ENCODE data around the gene TPD52L1. TPM values are rescaled to one million over a fixed set of nuclear protein-coding genes. Genes with fewer than 3 reads are reported as not detected.

The TPD52L1 gene
- total RNA-seq, 1 experiment from 2014 or later: 54.5 TPM

- in situ Hi-C loops (cut with HindIII; ENCODE audit: low pct_unique_long_range_greater_than_20kb, low sequenced_read_pairs): no loop called here
- no peak for DNase-seq (ENCODE audit: low read depth, low spot score)
Observed at GRCh38 chr6:125194941-125195340, 41.4 kb downstream of the TPD52L1 start.

- in situ Hi-C loops (cut with HindIII; ENCODE audit: low pct_unique_long_range_greater_than_20kb, low sequenced_read_pairs): no loop called here
- DNase-seq (ENCODE audit: low read depth, low spot score): no peak
Observed at GRCh38 chr6:125195526-125195925, 42.0 kb downstream of the TPD52L1 start.

- in situ Hi-C loops (cut with HindIII; ENCODE audit: low pct_unique_long_range_greater_than_20kb, low sequenced_read_pairs): no loop called here
- no peak for DNase-seq (ENCODE audit: low read depth, low spot score)
Observed at GRCh38 chr6:125196613-125197012, 43.0 kb downstream of the TPD52L1 start.

GRCh38 chr6:125197795-125198269 lies 44.3 kb downstream of the TPD52L1 start:
- DNase-seq (ENCODE audit: low read depth, low spot score): no peak

GRCh38 chr6:125198398-125198937 lies 44.9 kb downstream of the TPD52L1 start:
- in situ Hi-C loops (cut with HindIII; ENCODE audit: low pct_unique_long_range_greater_than_20kb, low sequenced_read_pairs): no loop called here
- no peak for DNase-seq (ENCODE audit: low read depth, low spot score)

More at GRCh38 chr6:125197795-125198269, 44.3 kb downstream of the TPD52L1 start:
- in situ Hi-C loops (cut with HindIII; ENCODE audit: low pct_unique_long_range_greater_than_20kb, low sequenced_read_pairs): no loop called here

GRCh38 chr6:125200941-125201340 lies 47.4 kb downstream of the TPD52L1 start:
- in situ Hi-C loops (cut with HindIII; ENCODE audit: low pct_unique_long_range_greater_than_20kb, low sequenced_read_pairs): no loop called here
- no peak for DNase-seq (ENCODE audit: low read depth, low spot score)

- peak; percentile 54 for DNase-seq (ENCODE audit: low read depth, low spot score)
- in situ Hi-C loops (cut with HindIII; ENCODE audit: low pct_unique_long_range_greater_than_20kb, low sequenced_read_pairs): no loop called here
Observed at GRCh38 chr6:125201961-125202729, 48.6 kb downstream of the TPD52L1 start.

- in situ Hi-C loops (cut with HindIII; ENCODE audit: low pct_unique_long_range_greater_than_20kb, low sequenced_read_pairs): no loop called here
- no peak for DNase-seq (ENCODE audit: low read depth, low spot score)
Observed at GRCh38 chr6:125203395-125203794, 49.8 kb downstream of the TPD52L1 start.

GRCh38 chr6:125205931-125206330 lies 52.4 kb downstream of the TPD52L1 start:
- DNase-seq (ENCODE audit: low read depth, low spot score): no peak
- in situ Hi-C loops (cut with HindIII; ENCODE audit: low pct_unique_long_range_greater_than_20kb, low sequenced_read_pairs): no loop called here

- no peak for DNase-seq (ENCODE audit: low read depth, low spot score)
- in situ Hi-C loops (cut with HindIII; ENCODE audit: low pct_unique_long_range_greater_than_20kb, low sequenced_read_pairs): no loop called here
Observed at GRCh38 chr6:125206389-125206788, 52.8 kb downstream of the TPD52L1 start.

GRCh38 chr6:125207956-125208355 lies 54.4 kb downstream of the TPD52L1 start:
- DNase-seq (ENCODE audit: low read depth, low spot score): no peak
- in situ Hi-C loops (cut with HindIII; ENCODE audit: low pct_unique_long_range_greater_than_20kb, low sequenced_read_pairs): no loop called here

GRCh38 chr6:125208625-125209249 lies 55.2 kb downstream of the TPD52L1 start:
- no peak for DNase-seq (ENCODE audit: low read depth, low spot score)
- in situ Hi-C loops (cut with HindIII; ENCODE audit: low pct_unique_long_range_greater_than_20kb, low sequenced_read_pairs): no loop called here

GRCh38 chr6:125210667-125211066 lies 57.1 kb downstream of the TPD52L1 start:
- in situ Hi-C loops (cut with HindIII; ENCODE audit: low pct_unique_long_range_greater_than_20kb, low sequenced_read_pairs): no loop called here
- no peak for DNase-seq (ENCODE audit: low read depth, low spot score)

- no peak for DNase-seq (ENCODE audit: low read depth, low spot score)
- in situ Hi-C loops (cut with HindIII; ENCODE audit: low pct_unique_long_range_greater_than_20kb, low sequenced_read_pairs): no loop called here
Observed at GRCh38 chr6:125211352-125211751, 57.8 kb downstream of the TPD52L1 start.

GRCh38 chr6:125212377-125212776 lies 58.8 kb downstream of the TPD52L1 start:
- no peak for DNase-seq (ENCODE audit: low read depth, low spot score)
- in situ Hi-C loops (cut with HindIII; ENCODE audit: low pct_unique_long_range_greater_than_20kb, low sequenced_read_pairs): no loop called here

GRCh38 chr6:125213939-125214338 lies 60.4 kb downstream of the TPD52L1 start:
- in situ Hi-C loops (cut with HindIII; ENCODE audit: low pct_unique_long_range_greater_than_20kb, low sequenced_read_pairs): no loop called here
- DNase-seq (ENCODE audit: low read depth, low spot score): peak; percentile 20

GRCh38 chr6:125215252-125215819 lies 61.8 kb downstream of the TPD52L1 start:
- in situ Hi-C loops (cut with HindIII; ENCODE audit: low pct_unique_long_range_greater_than_20kb, low sequenced_read_pairs): no loop called here
- DNase-seq (ENCODE audit: low read depth, low spot score): no peak

GRCh38 chr6:125216015-125216414 lies 62.4 kb downstream of the TPD52L1 start:
- DNase-seq (ENCODE audit: low read depth, low spot score): no peak
- in situ Hi-C loops (cut with HindIII; ENCODE audit: low pct_unique_long_range_greater_than_20kb, low sequenced_read_pairs): no loop called here

Data from SK-MEL-5 (cell line).